ENCODE measurements around the gene KAZN. TPM values are rescaled to one million over a fixed set of nuclear protein-coding genes. Genes with fewer than 3 reads are reported as not detected.

The KAZN gene
- total RNA-seq, 4 donors from 2014 or later, result 0.77 to 12.3 (median 4.9) TPM

GRCh38 chr1:14630986-14631385 is 32.5 kb downstream of the KAZN start:
- TF ChIP-seq POLR2A (IDR thresholded peaks at IDR 0.05), result no peak
- TF ChIP-seq, protein P1, sequence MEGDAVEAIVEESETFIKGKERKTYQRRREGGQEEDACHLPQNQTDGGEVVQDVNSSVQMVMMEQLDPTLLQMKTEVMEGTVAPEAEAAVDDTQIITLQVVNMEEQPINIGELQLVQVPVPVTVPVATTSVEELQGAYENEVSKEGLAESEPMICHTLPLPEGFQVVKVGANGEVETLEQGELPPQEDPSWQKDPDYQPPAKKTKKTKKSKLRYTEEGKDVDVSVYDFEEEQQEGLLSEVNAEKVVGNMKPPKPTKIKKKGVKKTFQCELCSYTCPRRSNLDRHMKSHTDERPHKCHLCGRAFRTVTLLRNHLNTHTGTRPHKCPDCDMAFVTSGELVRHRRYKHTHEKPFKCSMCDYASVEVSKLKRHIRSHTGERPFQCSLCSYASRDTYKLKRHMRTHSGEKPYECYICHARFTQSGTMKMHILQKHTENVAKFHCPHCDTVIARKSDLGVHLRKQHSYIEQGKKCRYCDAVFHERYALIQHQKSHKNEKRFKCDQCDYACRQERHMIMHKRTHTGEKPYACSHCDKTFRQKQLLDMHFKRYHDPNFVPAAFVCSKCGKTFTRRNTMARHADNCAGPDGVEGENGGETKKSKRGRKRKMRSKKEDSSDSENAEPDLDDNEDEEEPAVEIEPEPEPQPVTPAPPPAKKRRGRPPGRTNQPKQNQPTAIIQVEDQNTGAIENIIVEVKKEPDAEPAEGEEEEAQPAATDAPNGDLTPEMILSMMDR (IDR thresholded peaks at IDR 0.05), result no peak
- H3K4me3 ChIP-seq, result no peak overlapping the region
- no peak overlapping the region for H3K27ac ChIP-seq
- no peak for DNase-seq
- H3K9me3 ChIP-seq, result no peaks in the 10 kb centered on the region
- H3K27me3 ChIP-seq, result no peaks in the 10 kb centered on the region
- no peaks in the 10 kb centered on the region for H3K4me1 ChIP-seq
- intact Hi-C loops (cut with DNase I; ENCODE audit: low total_unique reads), result no loop called here
- H3K36me3 ChIP-seq, result no peaks in the 10 kb centered on the region

DNA sequence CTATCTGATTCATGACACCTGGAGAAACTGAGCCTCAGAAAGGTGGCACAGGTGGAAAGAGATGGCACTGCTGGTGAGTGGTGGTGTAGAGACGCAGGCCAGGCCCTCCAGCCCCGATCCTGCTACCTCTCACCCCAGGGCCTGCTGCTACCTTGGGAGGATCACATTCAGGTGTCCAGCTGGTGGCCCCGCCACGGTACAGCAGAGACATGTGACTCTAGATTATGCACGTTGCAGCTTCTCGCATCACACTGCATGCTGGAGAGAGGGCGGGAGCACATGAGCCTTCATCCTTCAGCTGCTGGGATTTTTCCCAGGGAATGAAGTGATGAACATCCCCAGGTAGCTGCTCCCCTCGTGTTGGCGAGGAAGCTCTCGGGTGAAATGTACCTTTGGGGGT is 32.9 kb downstream of the KAZN start:
- TF ChIP-seq, protein P1 (IDR thresholded peaks at IDR 0.05), result no peak
- no peak for TF ChIP-seq POLR2A (IDR thresholded peaks at IDR 0.05)
- intact Hi-C loops (cut with DNase I; ENCODE audit: low total_unique reads), result no loop called here
- H3K36me3 ChIP-seq, result no peaks in the 10 kb centered on the region

GRCh38 chr1:14634486-14634885 is 36.0 kb downstream of the KAZN start:
- H3K27ac ChIP-seq, result no peak overlapping the region
- DNase-seq, result no peak
- H3K36me3 ChIP-seq, result no peaks in the 10 kb centered on the region
- no peak for TF ChIP-seq POLR2A (IDR thresholded peaks at IDR 0.05)
- TF ChIP-seq, protein P1 (IDR thresholded peaks at IDR 0.05), result no peak
- H3K27me3 ChIP-seq, result no peaks in the 10 kb centered on the region
- intact Hi-C loops (cut with DNase I; ENCODE audit: low total_unique reads), result no loop called here
- no peaks in the 10 kb centered on the region for H3K4me1 ChIP-seq
- H3K4me3 ChIP-seq, result no peak overlapping the region
- H3K9me3 ChIP-seq, result no peaks in the 10 kb centered on the region

More for the DNA sequence above, 32.9 kb downstream of the KAZN start:
- H3K9me3 ChIP-seq, result no peaks in the 10 kb centered on the region
- no peaks in the 10 kb centered on the region for H3K27me3 ChIP-seq
- no peak overlapping the region for H3K4me3 ChIP-seq
- DNase-seq, result no peak
- no peaks in the 10 kb centered on the region for H3K4me1 ChIP-seq
- H3K27ac ChIP-seq, result no peak overlapping the region

GRCh38 chr1:14635421-14635820 is 36.9 kb downstream of the KAZN start:
- Histone ChIP-seq H3K36me3 (no peaks in the 10 kb centered on the region), H3K27ac (no peak overlapping the region), H3K9me3 (no peaks in the 10 kb centered on the region), H3K4me1 (no peaks in the 10 kb centered on the region), H3K27me3 (no peaks in the 10 kb centered on the region), H3K4me3 (no peak overlapping the region)
- TF ChIP-seq, protein P1 (IDR thresholded peaks at IDR 0.05), result no peak
- no peak for TF ChIP-seq POLR2A (IDR thresholded peaks at IDR 0.05)
- intact Hi-C loops (cut with DNase I; ENCODE audit: low total_unique reads), result no loop called here
- DNase-seq, result no peak

- no peaks in the 10 kb centered on the region for H3K9me3 ChIP-seq
- no peaks in the 10 kb centered on the region for H3K27me3 ChIP-seq
- H3K4me3 ChIP-seq, result no peak overlapping the region
- no peak for DNase-seq
- no peak for TF ChIP-seq POLR2A (IDR thresholded peaks at IDR 0.05)
- TF ChIP-seq, protein P1 (IDR thresholded peaks at IDR 0.05), result no peak
- H3K36me3 ChIP-seq, result no peaks in the 10 kb centered on the region
- no peaks in the 10 kb centered on the region for H3K4me1 ChIP-seq
- H3K27ac ChIP-seq, result no peak overlapping the region
- intact Hi-C loops (cut with DNase I; ENCODE audit: low total_unique reads), result no loop called here
These were observed 38.6 kb downstream of the KAZN start for GRCh38 chr1:14636897-14637632.
